Measurements from ENCODE around the gene LMNTD2.

LMNTD2 gene

GRCh38 chr11:539971-540481 is 20.5 kb downstream of the LMNTD2 start:
- Histone ChIP-seq H3K9me3 (ENCODE audit: control insufficient read depth, insufficient read depth, low read length) (no peaks in the 10 kb centered on the region), H3F3A (ENCODE audit: control insufficient read depth, insufficient read depth) (peaks cover 10% of the 10 kb centered on the region), H3K36me3 (ENCODE audit: control insufficient read depth, low read length) (no peaks in the 10 kb centered on the region), H3K27ac (ENCODE audit: low read depth, low read length) (no peak overlapping the region), H3K9me2 (replicated peaks; ENCODE audit: control insufficient read depth, low read length) (no peaks in the 10 kb centered on the region), H3K27me3 (ENCODE audit: control insufficient read depth, low read length) (no peaks in the 10 kb centered on the region), H3K4me1 (ENCODE audit: control insufficient read depth, low read length) (peaks cover 31% of the 10 kb centered on the region), H3K4me2 (ENCODE audit: low read length) (no peak overlapping the region), H4K20me1 (ENCODE audit: control insufficient read depth, insufficient read depth, low read depth, low read length) (no peaks in the 10 kb centered on the region), H3K4me3 (ENCODE audit: low read length) (no peak overlapping the region), H3K79me2 (ENCODE audit: control insufficient read depth, low read length) (peaks cover 3% of the 10 kb centered on the region; the same call in 1 of the 2 replicates)
- no peak for TF ChIP-seq EZH2phosphoT487 (IDR thresholded peaks at IDR 0.05; ENCODE audit: borderline replicate concordance, low read length)
- TF ChIP-seq, protein P1, sequence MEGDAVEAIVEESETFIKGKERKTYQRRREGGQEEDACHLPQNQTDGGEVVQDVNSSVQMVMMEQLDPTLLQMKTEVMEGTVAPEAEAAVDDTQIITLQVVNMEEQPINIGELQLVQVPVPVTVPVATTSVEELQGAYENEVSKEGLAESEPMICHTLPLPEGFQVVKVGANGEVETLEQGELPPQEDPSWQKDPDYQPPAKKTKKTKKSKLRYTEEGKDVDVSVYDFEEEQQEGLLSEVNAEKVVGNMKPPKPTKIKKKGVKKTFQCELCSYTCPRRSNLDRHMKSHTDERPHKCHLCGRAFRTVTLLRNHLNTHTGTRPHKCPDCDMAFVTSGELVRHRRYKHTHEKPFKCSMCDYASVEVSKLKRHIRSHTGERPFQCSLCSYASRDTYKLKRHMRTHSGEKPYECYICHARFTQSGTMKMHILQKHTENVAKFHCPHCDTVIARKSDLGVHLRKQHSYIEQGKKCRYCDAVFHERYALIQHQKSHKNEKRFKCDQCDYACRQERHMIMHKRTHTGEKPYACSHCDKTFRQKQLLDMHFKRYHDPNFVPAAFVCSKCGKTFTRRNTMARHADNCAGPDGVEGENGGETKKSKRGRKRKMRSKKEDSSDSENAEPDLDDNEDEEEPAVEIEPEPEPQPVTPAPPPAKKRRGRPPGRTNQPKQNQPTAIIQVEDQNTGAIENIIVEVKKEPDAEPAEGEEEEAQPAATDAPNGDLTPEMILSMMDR (IDR thresholded peaks at IDR 0.05; ENCODE audit: low read depth, low read length, poor library complexity, severe bottlenecking): no peak

DNA sequence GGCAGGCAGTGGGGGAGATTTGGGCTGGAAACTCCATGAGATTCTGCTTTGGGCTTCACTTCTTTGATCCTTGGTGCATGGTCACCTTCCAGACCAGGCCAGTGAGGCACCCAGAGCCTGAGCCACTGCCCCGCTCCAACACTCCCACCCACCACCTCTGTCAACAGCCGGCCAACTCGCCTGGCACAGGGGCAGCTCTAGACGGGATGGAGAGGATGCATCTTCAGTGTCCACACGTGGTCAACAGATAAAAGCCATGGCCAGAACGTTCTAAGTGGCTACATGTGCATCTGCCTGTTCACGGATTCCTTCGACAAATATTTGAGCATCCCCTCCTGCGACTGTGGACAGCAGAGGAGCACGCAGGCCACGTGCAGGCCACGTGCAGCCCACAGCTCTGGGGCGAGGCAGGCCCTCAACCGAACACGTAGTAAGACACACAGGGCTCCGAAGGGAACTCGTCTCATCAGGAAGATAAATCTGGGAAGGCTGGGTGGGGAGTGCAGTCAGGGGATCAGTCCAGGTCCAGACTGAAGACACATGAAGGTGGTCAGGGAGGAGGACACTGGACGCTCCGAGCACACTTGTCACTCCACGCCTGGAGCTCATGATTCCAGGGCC is 22.0 kb downstream of the LMNTD2 start:
- Histone ChIP-seq H3K4me3 (ENCODE audit: low read length) (peak overlapping the region; percentile 83; the same call in 1 of the 2 replicates), H3K36me3 (ENCODE audit: control insufficient read depth, low read length) (peaks cover 7% of the 10 kb centered on the region), H3K4me1 (ENCODE audit: control insufficient read depth, low read length) (peaks cover 42% of the 10 kb centered on the region), H3K27ac (ENCODE audit: low read depth, low read length) (no peak overlapping the region), H3F3A (ENCODE audit: control insufficient read depth, insufficient read depth) (peaks cover 10% of the 10 kb centered on the region), H3K9me3 (ENCODE audit: control insufficient read depth, insufficient read depth, low read length) (no peaks in the 10 kb centered on the region), H3K4me2 (ENCODE audit: low read length) (peak overlapping the region; percentile 71), H3K27me3 (ENCODE audit: control insufficient read depth, low read length) (no peaks in the 10 kb centered on the region), H4K20me1 (ENCODE audit: control insufficient read depth, insufficient read depth, low read depth, low read length) (no peaks in the 10 kb centered on the region), H3K9me2 (replicated peaks; ENCODE audit: control insufficient read depth, low read length) (no peaks in the 10 kb centered on the region), H3K79me2 (ENCODE audit: control insufficient read depth, low read length) (peaks cover 18% of the 10 kb centered on the region)
- TF ChIP-seq, protein P1 (IDR thresholded peaks at IDR 0.05; ENCODE audit: low read depth, low read length, poor library complexity, severe bottlenecking): no peak
- no peak for TF ChIP-seq EZH2phosphoT487 (IDR thresholded peaks at IDR 0.05; ENCODE audit: borderline replicate concordance, low read length)

- no peak for TF ChIP-seq EZH2phosphoT487 (IDR thresholded peaks at IDR 0.05; ENCODE audit: borderline replicate concordance, low read length)
- TF ChIP-seq, protein P1 (IDR thresholded peaks at IDR 0.05; ENCODE audit: low read depth, low read length, poor library complexity, severe bottlenecking): no peak
- H3K4me3 ChIP-seq (ENCODE audit: low read length): peak overlapping the region; percentile 83
Measured at GRCh38 chr11:537622-538430, 22.7 kb downstream of the LMNTD2 start.

More at GRCh38 chr11:537622-538430, 22.7 kb downstream of the LMNTD2 start:
- no peaks in the 10 kb centered on the region for H4K20me1 ChIP-seq (ENCODE audit: control insufficient read depth, insufficient read depth, low read depth, low read length)
- H3K4me1 ChIP-seq (ENCODE audit: control insufficient read depth, low read length): peaks cover 42% of the 10 kb centered on the region
- H3K9me2 ChIP-seq (replicated peaks; ENCODE audit: control insufficient read depth, low read length): no peaks in the 10 kb centered on the region
- H3K79me2 ChIP-seq (ENCODE audit: control insufficient read depth, low read length): peaks cover 20% of the 10 kb centered on the region
- peak overlapping the region; percentile 97; the same call in 1 of the 2 replicates for H3K27ac ChIP-seq (ENCODE audit: low read depth, low read length)
- H3K36me3 ChIP-seq (ENCODE audit: control insufficient read depth, low read length): peaks cover 14% of the 10 kb centered on the region
- H3K27me3 ChIP-seq (ENCODE audit: control insufficient read depth, low read length): no peaks in the 10 kb centered on the region
- H3F3A ChIP-seq (ENCODE audit: control insufficient read depth, insufficient read depth): peaks cover 10% of the 10 kb centered on the region
- peak overlapping the region; percentile 71 for H3K4me2 ChIP-seq (ENCODE audit: low read length)
- H3K9me3 ChIP-seq (ENCODE audit: control insufficient read depth, insufficient read depth, low read length): no peaks in the 10 kb centered on the region

Measured in DOHH2 (cell line).